Natural killer cell (primary cell): Measurements from ENCODE around the gene TMX3. TPM values are rescaled to one million over a fixed set of nuclear protein-coding genes. Genes with fewer than 3 reads are reported as not detected.

Experiments used
- ATAC-seq, 3 donors: fragments of 150-1000 bp in 2 of 3; fragments of 200-7000 bp in 1 of 3; cut with Tn5 transposase; 1 replicate in 1 of 3; 2 replicates in 2 of 3; pipeline ENCODE4 v1.10.0; 2021; ENCODE audit warnings: mild to moderate bottlenecking in 2 of 3, moderate library complexity in 2 of 3
- DNase-seq, 2 donors: peaks; one replicate each; pipeline versions ENCODE4 v3.0.0 to v3.0.0-alpha.2; 2013 to 2021; ENCODE audit warnings: mixed read lengths in 1 of 2
- H3K27ac ChIP-seq: one replicate; pipeline ENCODE4 v1.5.1; 2013; ENCODE audit warnings: mild to moderate bottlenecking, low read length
- H3K27me3 ChIP-seq: one replicate; pipeline ENCODE4 v1.6.1; 2013; ENCODE audit warnings: low read length; ENCODE audit not compliant: control insufficient read depth, insufficient read depth
- H3K36me3 ChIP-seq: one replicate; pipeline ENCODE4 v1.6.1; 2013; ENCODE audit warnings: low read length; ENCODE audit not compliant: control insufficient read depth, insufficient read depth
- H3K4me1 ChIP-seq: one replicate; pipeline ENCODE4 v1.6.1; 2013; ENCODE audit warnings: low read length; ENCODE audit not compliant: control insufficient read depth, insufficient read depth
- H3K4me3 ChIP-seq: one replicate; pipeline ENCODE4 v1.5.1; 2013; ENCODE audit warnings: low read length
- H3K9me3 ChIP-seq: one replicate; pipeline ENCODE4 v1.6.1; 2013; ENCODE audit warnings: low read length; ENCODE audit not compliant: control insufficient read depth, insufficient read depth
- H3K27ac Mint-ChIP-seq, 2 donors: one replicate each; pipeline ENCODE4 v1.8.0; 2022; ENCODE audit warnings: mild to moderate bottlenecking in 2 of 2, mixed read lengths in 2 of 2, moderate library complexity in 1 of 2
- H3K27me3 Mint-ChIP-seq, 2 donors: one replicate each; pipeline ENCODE4 v1.8.0; 2022; ENCODE audit warnings: low read depth in 2 of 2, mixed read lengths in 2 of 2
- H3K36me3 Mint-ChIP-seq: one replicate; pipeline ENCODE4 v1.8.0; 2022; ENCODE audit warnings: mixed read lengths
- H3K4me1 Mint-ChIP-seq, 2 donors: one replicate each; pipeline ENCODE4 v1.8.0; 2022; ENCODE audit warnings: mixed read lengths in 2 of 2
- H3K4me3 Mint-ChIP-seq: one replicate; pipeline ENCODE4 v1.8.0; 2022; ENCODE audit warnings: mild to moderate bottlenecking, moderate library complexity, mixed read lengths
- H3K9me3 Mint-ChIP-seq, 2 donors: one replicate each; pipeline ENCODE4 v1.8.0; 2022; ENCODE audit warnings: mixed read lengths in 2 of 2
- CTCF ChIP-seq: fragments of 200-600 bp; IDR thresholded peaks from one replicate; pipeline ENCODE4 v1.8.0; 2022; ENCODE audit warnings: antibody characterized with exemption
- WGBS: methylation state at CpG from one replicate; pipeline ENCODE4 v1.1.7; 2013; ENCODE audit warnings: missing lambda C conversion rate; ENCODE audit not compliant: insufficient coverage; 5-methylcytosine and 5-hydroxymethylcytosine counted together
- intact Hi-C: fragments of 100-400 bp; cut with micrococcal nuclease; formaldehyde crosslinking; loops from one replicate; pipeline ENCODE4 v1.14.2; 2022
- total RNA-seq, 4 donors: library from RNA; stranded (reverse); fragments of 120-200 nt in 1 of 4; gene quantifications; one replicate each; pipeline versions ENCODE4 v1.2.3 to v1.2.4, GENCODE V29; 2013 to 2022

The TMX3 gene
- total RNA-seq, 3 donors from 2014 or later (not counting 1 experiment from before 2014, with no cell fraction given), result 60.2 to 63.9 (median 62.0) TPM

- H3K9me3 Mint-ChIP-seq, result no peaks in the 10 kb centered on the region
- no peaks in the 10 kb centered on the region for H3K36me3 ChIP-seq
- no peak overlapping the region for H3K27ac ChIP-seq
- H3K36me3 Mint-ChIP-seq, result no peaks in the 10 kb centered on the region
- TF ChIP-seq CTCF, result no peak
- DNase-seq (no peak), ATAC-seq (no peak)
- H3K4me3 ChIP-seq, result no peak overlapping the region
- peaks cover 22 to 31% of the 10 kb centered on the region in 2 donors for H3K4me1 Mint-ChIP-seq
- H3K4me3 Mint-ChIP-seq, result no peak overlapping the region
- intact Hi-C loops, result no loop called here
- H3K27me3 Mint-ChIP-seq, result peaks cover 0 to 4% of the 10 kb centered on the region in 2 donors
- WGBS, result 77% methylated on average over 2 of the region's 2 CpGs
- H3K4me1 ChIP-seq, result peaks cover 4% of the 10 kb centered on the region
- H3K9me3 ChIP-seq, result no peaks in the 10 kb centered on the region
- no peak overlapping the region for H3K27ac Mint-ChIP-seq
- H3K27me3 ChIP-seq, result no peaks in the 10 kb centered on the region
Measured at GRCh38 chr18:68725346-68725745, 10.4 kb upstream of the TMX3 start.

- ATAC-seq, result no peak
- Histone ChIP-seq H3K27me3 (no peaks in the 10 kb centered on the region), H3K9me3 (no peaks in the 10 kb centered on the region), H3K4me1 (peaks cover 4% of the 10 kb centered on the region), H3K4me3 (no peak overlapping the region), H3K27ac (no peak overlapping the region), H3K36me3 (no peaks in the 10 kb centered on the region)
- DNase-seq, result no peak
- Mint-ChIP-seq H3K9me3 (no peaks in the 10 kb centered on the region), H3K27me3 (no peaks in the 10 kb centered on the region), H3K4me3 (no peak overlapping the region), H3K4me1 (peaks cover 22 to 31% of the 10 kb centered on the region in 2 donors), H3K27ac (no peak overlapping the region), H3K36me3 (no peaks in the 10 kb centered on the region)
- WGBS, result 91% methylated on average over 4 of the region's 4 CpGs
- intact Hi-C loops, result no loop called here
- no peak for TF ChIP-seq CTCF
Measured at GRCh38 chr18:68724021-68724420, 9.1 kb upstream of the TMX3 start.

GRCh38 chr18:68723539-68723938 is 8.6 kb upstream of the TMX3 start:
- intact Hi-C loops, result no loop called here
- Mint-ChIP-seq H3K27me3 (no peaks in the 10 kb centered on the region), H3K36me3 (no peaks in the 10 kb centered on the region), H3K9me3 (no peaks in the 10 kb centered on the region), H3K27ac (peak overlapping the region in 1 of 2 donors; percentile 96), H3K4me3 (no peak overlapping the region), H3K4me1 (peaks cover 22 to 31% of the 10 kb centered on the region in 2 donors)
- Histone ChIP-seq H3K27ac (no peak overlapping the region), H3K4me1 (peaks cover 4% of the 10 kb centered on the region), H3K4me3 (no peak overlapping the region), H3K36me3 (no peaks in the 10 kb centered on the region), H3K27me3 (no peaks in the 10 kb centered on the region), H3K9me3 (no peaks in the 10 kb centered on the region)
- no peak for DNase-seq
- no peak for ATAC-seq
- no peak for TF ChIP-seq CTCF
- WGBS, result 97% methylated on average over 3 of the region's 3 CpGs

- no peaks in the 10 kb centered on the region for H3K9me3 ChIP-seq
- no peak overlapping the region for H3K4me3 ChIP-seq
- ATAC-seq, result no peak
- Mint-ChIP-seq H3K4me1 (peaks cover 22 to 31% of the 10 kb centered on the region in 2 donors), H3K27ac (peak overlapping the region; percentile 88 to 96), H3K4me3 (no peak overlapping the region), H3K36me3 (no peaks in the 10 kb centered on the region), H3K9me3 (no peaks in the 10 kb centered on the region), H3K27me3 (no peaks in the 10 kb centered on the region)
- H3K27ac ChIP-seq, result peak overlapping the region; percentile 72
- H3K27me3 ChIP-seq, result no peaks in the 10 kb centered on the region
- no CpG with 5 or more reads among the region's 1 CpG for WGBS
- H3K36me3 ChIP-seq, result no peaks in the 10 kb centered on the region
- intact Hi-C loops, result no loop called here
- peaks cover 4% of the 10 kb centered on the region for H3K4me1 ChIP-seq
- no peak for TF ChIP-seq CTCF
- no peak for DNase-seq
Measured at GRCh38 chr18:68722821-68723220, 7.9 kb upstream of the TMX3 start.
